H1 (cell line): ENCODE measurements around the gene CRK.

Source experiments
- EZH2 ChIP-seq: fragments of 200-600 bp; sonication (generic); IDR thresholded peaks from 2 replicates; pipeline ENCODE4 v1.7.1; 2012; ENCODE audit warnings: low read depth, mild to moderate bottlenecking, moderate library complexity, low read length, inconsistent platforms; ENCODE audit not compliant: severe bottlenecking
- HDAC2 ChIP-seq, 2 experiments: fragments of 300-600 bp in 1 of 2; sonication (generic) in 1 of 2; IDR thresholded peaks; 2 replicates each; pipeline ENCODE4 v1.6.1; 2011 to 2012; ENCODE audit warnings: low read depth in 2 of 2, low read length in 2 of 2, mild to moderate bottlenecking in 2 of 2, moderate library complexity in 2 of 2, borderline replicate concordance in 1 of 2, inconsistent platforms in 1 of 2
- JUND ChIP-seq: IDR thresholded peaks from 2 replicates; pipeline ENCODE4 v1.6.1; 2011; ENCODE audit warnings: mild to moderate bottlenecking, improper control_type of control experiment, low read length
- POLR2A ChIP-seq, 2 experiments: IDR thresholded peaks; 1 replicate in 1 of 2; 2 replicates in 1 of 2; pipeline ENCODE4 v1.6.1; 2011; ENCODE audit warnings: low read depth in 2 of 2, low read length in 2 of 2, mild to moderate bottlenecking in 2 of 2; ENCODE audit errors: control extremely low read depth in 1 of 2
- POLR2AphosphoS5 ChIP-seq: IDR thresholded peaks from 2 replicates; pipeline ENCODE4 v1.6.1; 2011; ENCODE audit warnings: low read depth, low read length
- TAF1 ChIP-seq: IDR thresholded peaks from 2 replicates; pipeline ENCODE4 v1.6.1; 2011; ENCODE audit warnings: mild to moderate bottlenecking, low read depth, low read length
- TAF7 ChIP-seq: optimal IDR thresholded peaks from 2 replicates; pipeline ENCODE3; 2011; ENCODE audit warnings: low read depth, mild to moderate bottlenecking, inconsistent platforms, low read length, moderate library complexity, borderline replicate concordance
- TF ChIP-seq, protein P1 (sequence below), 3 experiments: IDR thresholded peaks; 1 replicate in 2 of 3; 2 replicates in 1 of 3; pipeline versions ENCODE4 v1.5.1 to v1.6.1; 2011; ENCODE audit warnings: low read length in 3 of 3, mild to moderate bottlenecking in 3 of 3, inconsistent platforms in 2 of 3, low read depth in 1 of 3, moderate library complexity in 1 of 3; ENCODE audit not compliant: insufficient read depth in 1 of 3; ENCODE audit errors: control extremely low read depth in 1 of 3

DNA sequence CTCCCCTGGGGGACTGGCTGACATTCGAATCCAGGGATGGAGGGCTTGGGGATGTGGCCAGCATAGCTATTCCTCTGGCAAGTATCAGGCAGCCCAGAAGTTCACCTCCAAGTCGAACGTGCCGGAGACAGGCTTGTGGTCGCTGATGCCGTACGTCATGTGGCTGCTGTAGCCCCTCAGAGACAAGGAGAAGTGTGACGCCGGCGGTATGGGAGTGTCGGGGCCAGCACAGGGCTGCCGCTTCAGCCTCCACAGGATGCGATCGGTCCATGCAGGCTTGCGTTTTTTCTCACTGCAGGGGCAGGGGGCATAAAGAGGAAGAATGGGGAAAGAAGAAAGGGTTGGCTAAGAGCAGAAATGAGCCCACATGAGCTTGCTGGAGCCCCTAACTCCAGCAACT is 41.8 kb upstream of the CRK start:
- TF ChIP-seq JUND = no peak
- TF ChIP-seq POLR2AphosphoS5 = no peak
- no peak for TF ChIP-seq POLR2A (IDR thresholded peaks at IDR 0.05; ENCODE audit: control extremely low read depth in 1 of 2, low read depth in 2 of 2, low read length in 2 of 2)
- TF ChIP-seq HDAC2 (IDR thresholded peaks at IDR 0.05; ENCODE audit: borderline replicate concordance in 1 of 2, low read depth in 2 of 2, low read length in 2 of 2) = no peak
- TF ChIP-seq TAF7 = no peak
- TF ChIP-seq, protein P1, sequence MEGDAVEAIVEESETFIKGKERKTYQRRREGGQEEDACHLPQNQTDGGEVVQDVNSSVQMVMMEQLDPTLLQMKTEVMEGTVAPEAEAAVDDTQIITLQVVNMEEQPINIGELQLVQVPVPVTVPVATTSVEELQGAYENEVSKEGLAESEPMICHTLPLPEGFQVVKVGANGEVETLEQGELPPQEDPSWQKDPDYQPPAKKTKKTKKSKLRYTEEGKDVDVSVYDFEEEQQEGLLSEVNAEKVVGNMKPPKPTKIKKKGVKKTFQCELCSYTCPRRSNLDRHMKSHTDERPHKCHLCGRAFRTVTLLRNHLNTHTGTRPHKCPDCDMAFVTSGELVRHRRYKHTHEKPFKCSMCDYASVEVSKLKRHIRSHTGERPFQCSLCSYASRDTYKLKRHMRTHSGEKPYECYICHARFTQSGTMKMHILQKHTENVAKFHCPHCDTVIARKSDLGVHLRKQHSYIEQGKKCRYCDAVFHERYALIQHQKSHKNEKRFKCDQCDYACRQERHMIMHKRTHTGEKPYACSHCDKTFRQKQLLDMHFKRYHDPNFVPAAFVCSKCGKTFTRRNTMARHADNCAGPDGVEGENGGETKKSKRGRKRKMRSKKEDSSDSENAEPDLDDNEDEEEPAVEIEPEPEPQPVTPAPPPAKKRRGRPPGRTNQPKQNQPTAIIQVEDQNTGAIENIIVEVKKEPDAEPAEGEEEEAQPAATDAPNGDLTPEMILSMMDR (IDR thresholded peaks at IDR 0.05; ENCODE audit: control extremely low read depth in 1 of 3, insufficient read depth in 1 of 3, low read depth in 1 of 3, low read length in 3 of 3) = no peak
- TF ChIP-seq EZH2 = no peak
- no peak for TF ChIP-seq TAF1
